Endothelial cell of umbilical vein (primary cell): ENCODE results near the gene PTAR1. TPM values are rescaled to one million over a fixed set of nuclear protein-coding genes. Genes with fewer than 3 reads are reported as not detected.

Experiments used
- BruUV-seq: library from RNA; stranded (reverse); fragments of 400-500 nt; replicated peaks from 2 replicates; lab custom pipeline; 2021; lab: Mats Ljungman, UMichigan
- CTCF ChIA-PET: fragments of 300-600, 350-600 bp; sonication (Branson Sonifier 250); formaldehyde crosslinking; loops from one replicate; lab custom pipeline; 2021; ENCODE audit warnings: antibody characterized with exemption, inconsistent platforms; lab: Charles Lee
- POLR2A ChIA-PET: fragments of 300-600, 350-600 bp; sonication (Branson Sonifier 250); formaldehyde crosslinking; loops from one replicate; lab custom pipeline; 2021; ENCODE audit warnings: antibody characterized with exemption, inconsistent platforms; lab: Charles Lee
- DNase-seq: peaks from one replicate; pipeline ENCODE4 v3.0.0-alpha.2; 2011; ENCODE audit warnings: low read depth, low spot score
- FAIRE-seq: peaks from 2 replicates; lab custom pipeline; 2011; peaks lifted over from hg19 to GRCh38; lab: Jason Lieb, UNC
- H2AFZ ChIP-seq: 2 replicates; pipeline ENCODE4 v1.6.0; 2012; ENCODE audit warnings: low read depth, low read length, control low read depth, inconsistent platforms
- H3K27ac ChIP-seq: 2 replicates; pipeline ENCODE4 v1.5.1; 2011; ENCODE audit warnings: low read depth, mild to moderate bottlenecking, control low read depth, low read length, moderate library complexity; ENCODE audit not compliant: insufficient read depth
- H3K27me3 ChIP-seq, 2 experiments: 2 replicates each; pipeline versions ENCODE4 v1.6.0 to v1.6.1; 2011; ENCODE audit warnings: low read length in 2 of 2, mixed read lengths in 1 of 2; ENCODE audit not compliant: control insufficient read depth in 2 of 2, insufficient read depth in 2 of 2
- H3K36me3 ChIP-seq, 2 experiments: 2 replicates in 1 of 2; 3 replicates in 1 of 2; pipeline ENCODE4 v1.5.1; 2011; ENCODE audit warnings: low read length in 2 of 2, mild to moderate bottlenecking in 1 of 2, moderate library complexity in 1 of 2; ENCODE audit not compliant: control insufficient read depth in 2 of 2, insufficient read depth in 2 of 2; ENCODE audit errors: extremely low read depth in 1 of 2
- H3K4me1 ChIP-seq: 3 replicates; pipeline ENCODE4 v1.5.1; 2011; ENCODE audit warnings: mild to moderate bottlenecking, low read length; ENCODE audit not compliant: control insufficient read depth, insufficient read depth; ENCODE audit errors: extremely low read depth
- H3K4me2 ChIP-seq: 2 replicates; pipeline ENCODE4 v1.6.1; 2011; ENCODE audit warnings: low read length, control low read depth, mixed read lengths; ENCODE audit not compliant: insufficient read depth
- H3K4me3 ChIP-seq, 3 experiments: fragments of 200-600 bp in 1 of 3; sonication (generic), shearing (Covaris generic) in 1 of 3; replicated peaks in 1 of 3; 2 replicates each; pipeline ENCODE4 v1.5.1; 2011 to 2016; ENCODE audit warnings: control low read depth in 3 of 3, low read length in 3 of 3, mild to moderate bottlenecking in 2 of 3, inconsistent platforms in 1 of 3, low read depth in 1 of 3, moderate library complexity in 1 of 3; ENCODE audit not compliant: insufficient read depth in 1 of 3
- H3K79me2 ChIP-seq: 2 replicates; pipeline ENCODE4 v1.6.0; 2012; ENCODE audit warnings: low read length, inconsistent platforms; ENCODE audit not compliant: control insufficient read depth, insufficient read depth
- H3K9ac ChIP-seq: replicated peaks from 2 replicates; pipeline ENCODE3; 2011; ENCODE audit warnings: low read length, control low read depth; ENCODE audit not compliant: insufficient read depth; ENCODE audit errors: extremely low read depth
- H3K9me1 ChIP-seq: replicated peaks from 3 replicates; pipeline ENCODE4 v1.6.0; 2011; ENCODE audit warnings: mild to moderate bottlenecking, low read length; ENCODE audit not compliant: control insufficient read depth, insufficient read depth; ENCODE audit errors: extremely low read depth
- H3K9me3 ChIP-seq: replicated peaks from 2 replicates; pipeline ENCODE4 v1.5.1; 2012; ENCODE audit warnings: low read length, inconsistent platforms; ENCODE audit not compliant: control insufficient read depth, insufficient read depth
- H4K20me1 ChIP-seq: replicated peaks from 2 replicates; pipeline ENCODE3; 2011; ENCODE audit warnings: mild to moderate bottlenecking, low read length; ENCODE audit not compliant: control insufficient read depth, insufficient read depth; ENCODE audit errors: extremely low read depth
- CTCF ChIP-seq, 2 donors: IDR thresholded peaks; 1 replicate in 1 of 2; 2 replicates in 1 of 2; pipeline ENCODE4 v1.5.1; 2011; ENCODE audit warnings: low read length in 2 of 2, mild to moderate bottlenecking in 2 of 2, moderate library complexity in 2 of 2, control low read depth in 1 of 2, inconsistent platforms in 1 of 2, low read depth in 1 of 2; ENCODE audit not compliant: insufficient read depth in 1 of 2; ENCODE audit errors: extremely low read depth in 1 of 2
- EZH2 ChIP-seq: IDR thresholded peaks from 2 replicates; pipeline ENCODE4 v1.6.1; 2012; ENCODE audit warnings: borderline replicate concordance, low read depth, mild to moderate bottlenecking, moderate library complexity, low read length, inconsistent platforms; ENCODE audit not compliant: severe bottlenecking
- FOS ChIP-seq: IDR thresholded peaks from 2 replicates; pipeline ENCODE4 v1.6.1; 2011; ENCODE audit warnings: mild to moderate bottlenecking, low read length, moderate library complexity, borderline replicate concordance; ENCODE audit not compliant: insufficient read depth
- GATA2 ChIP-seq: IDR thresholded peaks from 2 replicates; pipeline ENCODE4 v1.7.0; 2011; ENCODE audit warnings: low read depth, mild to moderate bottlenecking, moderate library complexity, mixed read lengths, low read length; ENCODE audit not compliant: insufficient read length, insufficient read depth
- JUN ChIP-seq: IDR thresholded peaks from 2 replicates; pipeline ENCODE4 v1.6.1; 2011; ENCODE audit warnings: borderline replicate concordance, low read depth; ENCODE audit not compliant: insufficient read length, insufficient read depth
- MYC ChIP-seq: IDR thresholded peaks from one replicate; pipeline ENCODE4 v1.6.1; 2011; ENCODE audit warnings: mild to moderate bottlenecking, low read depth, low read length
- POLR2A ChIP-seq: IDR thresholded peaks from 2 replicates; pipeline ENCODE4 v1.6.1; 2012; ENCODE audit warnings: low read depth, mild to moderate bottlenecking, control low read depth, low read length
- POLR2AphosphoS5 ChIP-seq: IDR thresholded peaks from 2 replicates; pipeline ENCODE4 v1.6.1; 2012; ENCODE audit warnings: low read depth, mild to moderate bottlenecking, control low read depth, low read length, moderate library complexity; ENCODE audit not compliant: insufficient read depth
- dilution Hi-C: fragments of 300-500 bp; cut with MboI; formaldehyde crosslinking; loops from one replicate; pipeline ENCODE4 v1.15.0; 2019; ENCODE audit warnings: low sequenced_read_pairs; ENCODE audit not compliant: extremely low pct_ligation_motif_present
- intact Hi-C: fragments of 100-400 bp; cut with micrococcal nuclease; formaldehyde crosslinking; loops from one replicate; pipeline ENCODE4 v1.10.0; 2022
- polyA plus RNA-seq, 4 experiments: library from polyadenylated mRNA; depleted of rRNA in 3 of 4; stranded (reverse) in 3 of 4; unstranded in 1 of 4; fragments of >200 nt; gene quantifications; 2 replicates each; pipeline versions ENCODE4 v1.2.1 to v1.2.3, GENCODE V29; 2011 to 2012; ENCODE audit warnings: missing spikeins in 1 of 4
- total RNA-seq: library from RNA; stranded (reverse); gene quantifications from 2 replicates; pipeline ENCODE4 v1.2.3, GENCODE V29; 2021
- TF ChIP-seq, protein P1 (sequence below): IDR thresholded peaks from 2 replicates; pipeline ENCODE4 v1.6.1; 2011; ENCODE audit not compliant: insufficient read depth, insufficient read length

The PTAR1 gene
- total and polyA plus RNA-seq, 2 donors (not counting 3 experiments of a cell fraction or from before 2014, with no cell fraction given): 8.1 to 46.8 TPM

GRCh38 chr9:69794356-69794755 is 34.5 kb upstream of the PTAR1 start:
- no peak overlapping the region for H3K9ac ChIP-seq
- H3K9me3 ChIP-seq: no peaks in the 10 kb centered on the region
- no peak overlapping the region for H3K4me2 ChIP-seq
- no peak for DNase-seq
- dilution Hi-C loops (no loop called here), intact Hi-C loops (no loop called here)
- ChIA-PET CTCF (interaction anchor here (0.7 kb wide), 1 partner anchor 15 kb away, joined by 5 read pairs; no protein-coding TSS in a partner anchor), POLR2A (no interaction called here)
- peaks cover 21 to 52% of the 10 kb centered on the region in 2 experiments for H3K27me3 ChIP-seq
- H3K9me1 ChIP-seq: no peaks in the 10 kb centered on the region
- no peak overlapping the region for H2AFZ ChIP-seq
- no TSS peak for BruUV-seq
- H4K20me1 ChIP-seq: no peaks in the 10 kb centered on the region
- H3K4me1 ChIP-seq: no peaks in the 10 kb centered on the region
- no peak for TF ChIP-seq MYC
- no peak for TF ChIP-seq FOS
- no peak for TF ChIP-seq POLR2AphosphoS5
- TF ChIP-seq GATA2: no peak
- TF ChIP-seq CTCF (IDR thresholded peaks at IDR 0.05; ENCODE audit: extremely low read depth in 1 of 2, insufficient read depth in 1 of 2, low read depth in 1 of 2, low read length in 2 of 2): no peak
- no peak for TF ChIP-seq EZH2
- TF ChIP-seq, protein P1, sequence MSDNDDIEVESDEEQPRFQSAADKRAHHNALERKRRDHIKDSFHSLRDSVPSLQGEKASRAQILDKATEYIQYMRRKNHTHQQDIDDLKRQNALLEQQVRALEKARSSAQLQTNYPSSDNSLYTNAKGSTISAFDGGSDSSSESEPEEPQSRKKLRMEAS: no peak
- no peak for TF ChIP-seq JUN
- TF ChIP-seq POLR2A: no peak
- no peak for FAIRE-seq
- no peaks in the 10 kb centered on the region for H3K79me2 ChIP-seq
- H3K36me3 ChIP-seq: no peaks in the 10 kb centered on the region
- no peak overlapping the region for H3K4me3 ChIP-seq
- H3K27ac ChIP-seq: no peak overlapping the region
